ENCODE measurements around the gene PLEKHJ1.

DNA sequence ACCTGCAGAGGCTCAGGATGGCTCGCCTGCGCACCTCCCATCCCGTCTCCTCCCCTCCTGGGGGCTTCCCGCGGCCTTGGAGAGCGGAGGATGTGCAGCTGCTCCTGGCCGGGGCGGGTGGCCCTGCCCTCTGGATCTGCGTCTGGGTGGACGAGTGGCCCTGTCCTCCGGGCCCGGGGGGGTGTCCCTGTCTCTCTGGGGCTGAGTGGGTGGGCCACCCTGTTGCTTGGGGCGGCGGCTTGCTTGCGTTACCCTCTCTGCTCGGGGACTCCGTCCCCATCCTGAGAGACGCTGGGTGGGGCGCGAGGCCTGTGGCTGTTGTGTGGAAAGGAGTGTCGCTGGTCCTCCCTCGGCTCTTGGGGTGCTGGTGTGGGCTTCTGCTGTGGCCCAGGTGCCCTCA lies 37.8 kb downstream of the PLEKHJ1 start:
- TF ChIP-seq, protein P1, sequence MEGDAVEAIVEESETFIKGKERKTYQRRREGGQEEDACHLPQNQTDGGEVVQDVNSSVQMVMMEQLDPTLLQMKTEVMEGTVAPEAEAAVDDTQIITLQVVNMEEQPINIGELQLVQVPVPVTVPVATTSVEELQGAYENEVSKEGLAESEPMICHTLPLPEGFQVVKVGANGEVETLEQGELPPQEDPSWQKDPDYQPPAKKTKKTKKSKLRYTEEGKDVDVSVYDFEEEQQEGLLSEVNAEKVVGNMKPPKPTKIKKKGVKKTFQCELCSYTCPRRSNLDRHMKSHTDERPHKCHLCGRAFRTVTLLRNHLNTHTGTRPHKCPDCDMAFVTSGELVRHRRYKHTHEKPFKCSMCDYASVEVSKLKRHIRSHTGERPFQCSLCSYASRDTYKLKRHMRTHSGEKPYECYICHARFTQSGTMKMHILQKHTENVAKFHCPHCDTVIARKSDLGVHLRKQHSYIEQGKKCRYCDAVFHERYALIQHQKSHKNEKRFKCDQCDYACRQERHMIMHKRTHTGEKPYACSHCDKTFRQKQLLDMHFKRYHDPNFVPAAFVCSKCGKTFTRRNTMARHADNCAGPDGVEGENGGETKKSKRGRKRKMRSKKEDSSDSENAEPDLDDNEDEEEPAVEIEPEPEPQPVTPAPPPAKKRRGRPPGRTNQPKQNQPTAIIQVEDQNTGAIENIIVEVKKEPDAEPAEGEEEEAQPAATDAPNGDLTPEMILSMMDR (IDR thresholded peaks at IDR 0.05), result no peak
- TF ChIP-seq POLR2A (IDR thresholded peaks at IDR 0.05), result no peak

Measured in adrenal gland (tissue), 5 donors.